Thyroid gland (tissue), 4 donors: ENCODE measurements around the gene IL2RA.

Experiments used
- POLR2A ChIP-seq, 2 donors: fragments of 450-650 bp; IDR thresholded peaks; one replicate each; pipeline ENCODE4 v1.6.1; 2017; ENCODE audit warnings: antibody characterized with exemption in 2 of 2, mild to moderate bottlenecking in 2 of 2, moderate library complexity in 1 of 2
- TF ChIP-seq, protein P1 (sequence below), 6 experiments: fragments of 200-600 bp in 3 of 6; fragments of 450-650 bp in 3 of 6; sonication (generic) in 3 of 6; IDR thresholded peaks; one replicate each; pipeline ENCODE4 v1.5.1; 2016 to 2019; ENCODE audit warnings: antibody characterized with exemption in 6 of 6, mild to moderate bottlenecking in 2 of 6, inconsistent platforms in 1 of 6, moderate library complexity in 1 of 6

DNA sequence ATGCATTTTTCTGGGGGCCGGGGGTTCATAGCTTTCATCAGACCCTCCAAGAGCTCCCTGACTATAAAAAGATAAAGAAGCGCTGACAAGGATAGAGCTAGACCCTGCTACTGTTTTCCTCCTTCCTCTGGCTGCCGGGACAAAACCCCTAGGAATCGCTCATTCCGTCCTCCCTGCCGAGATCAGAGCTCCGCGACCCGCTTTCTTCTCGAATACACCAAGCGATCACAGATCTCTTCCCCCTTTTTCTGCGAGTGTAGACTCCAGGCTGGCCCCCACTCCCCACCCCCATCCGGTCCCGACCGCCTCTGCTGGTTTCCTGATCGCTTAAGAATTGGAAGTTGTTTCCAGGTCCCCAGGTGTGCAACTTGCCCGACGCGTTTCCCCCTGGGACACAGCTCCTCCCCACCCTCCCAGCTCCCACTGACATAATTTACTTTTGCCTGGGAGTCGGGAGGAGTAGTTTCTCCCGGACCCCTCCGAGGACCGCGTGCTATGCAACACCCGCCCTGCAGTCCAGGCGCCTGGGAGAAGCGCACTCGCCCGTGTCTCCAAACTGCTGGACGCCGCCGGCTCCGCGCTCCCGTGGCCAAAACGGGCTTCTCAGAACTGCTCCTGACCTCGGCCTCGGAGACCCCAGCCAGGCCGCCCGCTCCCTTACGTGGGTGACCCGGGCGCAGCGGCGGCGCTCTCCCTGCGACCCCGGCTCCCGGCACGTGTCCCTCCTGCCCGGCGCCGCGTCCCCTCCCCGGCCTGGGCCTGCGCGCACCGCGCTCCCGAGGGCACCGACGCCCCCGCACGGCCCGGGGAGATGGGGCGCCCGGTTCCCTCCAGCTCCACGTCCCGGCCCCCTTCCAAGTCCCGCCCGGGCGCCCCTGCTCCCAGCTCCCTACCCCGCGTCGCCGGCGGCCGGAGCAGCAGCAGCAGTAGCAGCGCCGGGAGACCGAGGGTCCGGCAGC, 85.4 kb downstream of the IL2RA start:
- peak in 1 of 2 donors; percentile 8 for TF ChIP-seq POLR2A (IDR thresholded peaks at IDR 0.05)
- TF ChIP-seq, protein P1, sequence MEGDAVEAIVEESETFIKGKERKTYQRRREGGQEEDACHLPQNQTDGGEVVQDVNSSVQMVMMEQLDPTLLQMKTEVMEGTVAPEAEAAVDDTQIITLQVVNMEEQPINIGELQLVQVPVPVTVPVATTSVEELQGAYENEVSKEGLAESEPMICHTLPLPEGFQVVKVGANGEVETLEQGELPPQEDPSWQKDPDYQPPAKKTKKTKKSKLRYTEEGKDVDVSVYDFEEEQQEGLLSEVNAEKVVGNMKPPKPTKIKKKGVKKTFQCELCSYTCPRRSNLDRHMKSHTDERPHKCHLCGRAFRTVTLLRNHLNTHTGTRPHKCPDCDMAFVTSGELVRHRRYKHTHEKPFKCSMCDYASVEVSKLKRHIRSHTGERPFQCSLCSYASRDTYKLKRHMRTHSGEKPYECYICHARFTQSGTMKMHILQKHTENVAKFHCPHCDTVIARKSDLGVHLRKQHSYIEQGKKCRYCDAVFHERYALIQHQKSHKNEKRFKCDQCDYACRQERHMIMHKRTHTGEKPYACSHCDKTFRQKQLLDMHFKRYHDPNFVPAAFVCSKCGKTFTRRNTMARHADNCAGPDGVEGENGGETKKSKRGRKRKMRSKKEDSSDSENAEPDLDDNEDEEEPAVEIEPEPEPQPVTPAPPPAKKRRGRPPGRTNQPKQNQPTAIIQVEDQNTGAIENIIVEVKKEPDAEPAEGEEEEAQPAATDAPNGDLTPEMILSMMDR (IDR thresholded peaks at IDR 0.05), result no peak
